Smooth muscle cell (in vitro differentiated cells): ENCODE data around the gene FAM177A1. TPM values are rescaled to one million over a fixed set of nuclear protein-coding genes. Genes with fewer than 3 reads are reported as not detected.

Experiments
- DNase-seq: peaks from one replicate; lab custom pipeline; 2025; ENCODE audit not compliant: unreplicated experiment; lab: John Stamatoyannopoulos, UW
- H2AFZ ChIP-seq: fragments of 200-600 bp; sonication (generic); 2 replicates; pipeline ENCODE4 v1.6.0; 2016; ENCODE audit warnings: antibody characterized with exemption, low read depth, mild to moderate bottlenecking
- H3F3A ChIP-seq: fragments of 200-600 bp; sonication (generic); 2 replicates; pipeline ENCODE4 v1.6.0; 2017; ENCODE audit warnings: antibody characterized with exemption, low read depth
- H3K27ac ChIP-seq: fragments of 200-600 bp; sonication (generic); 2 replicates; pipeline ENCODE4 v1.5.1; 2016; ENCODE audit warnings: low read depth, mild to moderate bottlenecking
- H3K27me3 ChIP-seq: fragments of 200-600 bp; sonication (generic); 2 replicates; pipeline ENCODE4 v1.6.1; 2016; ENCODE audit warnings: low read depth, mild to moderate bottlenecking
- H3K36me3 ChIP-seq: fragments of 200-600 bp; sonication (generic); 2 replicates; pipeline ENCODE4 v1.5.1; 2016; ENCODE audit warnings: low read depth
- H3K4me1 ChIP-seq: fragments of 200-600 bp; sonication (generic); 2 replicates; pipeline ENCODE4 v1.5.1; 2016; ENCODE audit warnings: low read depth
- H3K4me2 ChIP-seq: fragments of 200-600 bp; sonication (generic); 2 replicates; pipeline ENCODE4 v1.6.0; 2016; ENCODE audit warnings: mild to moderate bottlenecking
- H3K4me3 ChIP-seq: fragments of 200-600 bp; sonication (generic); 2 replicates; pipeline ENCODE4 v1.5.1; 2016; ENCODE audit warnings: mild to moderate bottlenecking
- H3K79me2 ChIP-seq: fragments of 200-600 bp; sonication (generic); 2 replicates; pipeline ENCODE4 v1.6.0; 2016; ENCODE audit warnings: low read depth, mild to moderate bottlenecking
- H3K9ac ChIP-seq: fragments of 200-600 bp; sonication (generic); 2 replicates; pipeline ENCODE4 v1.6.0; 2016; ENCODE audit warnings: low read depth
- H3K9me3 ChIP-seq: fragments of 200-600 bp; sonication (generic); replicated peaks from 2 replicates; pipeline ENCODE4 v1.5.1; 2016; ENCODE audit warnings: low read depth
- H4K20me1 ChIP-seq: fragments of 200-600 bp; sonication (generic); 2 replicates; pipeline ENCODE4 v1.6.0; 2016; ENCODE audit warnings: low read depth
- CTCF ChIP-seq: fragments of 200-600 bp; sonication (generic); IDR thresholded peaks from 2 replicates; pipeline ENCODE4 v1.5.1; 2017; ENCODE audit warnings: borderline replicate concordance, mild to moderate bottlenecking, antibody characterized with exemption; ENCODE audit not compliant: insufficient read depth, poor library complexity, severe bottlenecking
- WGBS: methylation state at CpG from one replicate; pipeline ENCODE4 v1.1.7; 2016; ENCODE audit warnings: low lambda C conversion rate; 5-methylcytosine and 5-hydroxymethylcytosine counted together
- polyA plus RNA-seq: library from polyadenylated mRNA; unstranded; fragments of >200 nt; fragmentation: Nextera tagmentation; extraction: Ambion mirVana; gene quantifications from 2 replicates; pipeline ENCODE4 v1.2.1, GENCODE V29; 2016
- total RNA-seq: library from RNA; depleted of rRNA; stranded (reverse); fragments of >200 nt; gene quantifications from 2 replicates; pipeline ENCODE4 v1.2.3, GENCODE V29; 2014

FAM177A1 gene
- total and polyA plus RNA-seq, 2 experiments from 2014 or later: 51.3 to 70.7 TPM

- H4K20me1 ChIP-seq: peaks cover 28% of the 10 kb centered on the region
- no peak overlapping the region for H2AFZ ChIP-seq
- no peaks in the 10 kb centered on the region for H3K36me3 ChIP-seq
- H3K4me3 ChIP-seq: peak overlapping the region; percentile 88
- H3K4me2 ChIP-seq: peak overlapping the region; percentile 85
- H3K79me2 ChIP-seq: peaks cover 28% of the 10 kb centered on the region
- TF ChIP-seq CTCF: no peak
- DNase-seq: no peak
- 27% methylated on average over 23 of the region's 23 CpGs for WGBS
- no peaks in the 10 kb centered on the region for H3K9me3 ChIP-seq
- H3K27me3 ChIP-seq: no peaks in the 10 kb centered on the region
- H3K27ac ChIP-seq: peak overlapping the region; percentile 97
- no peaks in the 10 kb centered on the region for H3F3A ChIP-seq
- H3K4me1 ChIP-seq: peaks cover 7% of the 10 kb centered on the region
- peak overlapping the region; percentile 89 for H3K9ac ChIP-seq
These were observed 872 bp downstream of the FAM177A1 start for GRCh38 chr14:35046751-35047536.

- no peaks in the 10 kb centered on the region for H3F3A ChIP-seq
- H4K20me1 ChIP-seq: peaks cover 34% of the 10 kb centered on the region
- 91% methylated on average over 4 of the region's 4 CpGs for WGBS
- H3K4me1 ChIP-seq: peaks cover 7% of the 10 kb centered on the region
- H3K27me3 ChIP-seq: no peaks in the 10 kb centered on the region
- no peaks in the 10 kb centered on the region for H3K9me3 ChIP-seq
- H3K36me3 ChIP-seq: no peaks in the 10 kb centered on the region
- H3K9ac ChIP-seq: no peak overlapping the region
- peak overlapping the region; percentile 85 for H3K4me2 ChIP-seq
- peak overlapping the region; percentile 88 for H3K4me3 ChIP-seq
- no peak for DNase-seq
- TF ChIP-seq CTCF: no peak
- H2AFZ ChIP-seq: no peak overlapping the region
- H3K79me2 ChIP-seq: peaks cover 28% of the 10 kb centered on the region
- H3K27ac ChIP-seq: no peak overlapping the region
These were observed 2.0 kb downstream of the FAM177A1 start for GRCh38 chr14:35047976-35048513.

- no peaks in the 10 kb centered on the region for H3K4me1 ChIP-seq
- peaks cover 28% of the 10 kb centered on the region for H3K79me2 ChIP-seq
- H3K4me3 ChIP-seq: no peak overlapping the region
- H3K4me2 ChIP-seq: no peak overlapping the region
- no peak for TF ChIP-seq CTCF
- DNase-seq: no peak
- no peaks in the 10 kb centered on the region for H3K36me3 ChIP-seq
- no peak overlapping the region for H3K9ac ChIP-seq
- peak overlapping the region; percentile 29 for H3K27ac ChIP-seq
- no peaks in the 10 kb centered on the region for H3K27me3 ChIP-seq
- H3F3A ChIP-seq: no peaks in the 10 kb centered on the region
- H4K20me1 ChIP-seq: peaks cover 34% of the 10 kb centered on the region
- WGBS: 29% methylated on average over 1 of the region's 1 CpG
- no peaks in the 10 kb centered on the region for H3K9me3 ChIP-seq
- H2AFZ ChIP-seq: no peak overlapping the region
These were observed 4.6 kb downstream of the FAM177A1 start for GRCh38 chr14:35050652-35051051.

GRCh38 chr14:35051796-35052195, 5.7 kb downstream of the FAM177A1 start:
- no peak for TF ChIP-seq CTCF
- Histone ChIP-seq H3K9ac (no peak overlapping the region), H3K9me3 (no peaks in the 10 kb centered on the region), H3K4me2 (no peak overlapping the region), H3K27me3 (no peaks in the 10 kb centered on the region), H3K79me2 (peaks cover 32% of the 10 kb centered on the region), H3K4me1 (no peaks in the 10 kb centered on the region), H3F3A (no peaks in the 10 kb centered on the region), H3K4me3 (no peak overlapping the region), H3K27ac (no peak overlapping the region), H2AFZ (no peak overlapping the region), H3K36me3 (peaks cover 3% of the 10 kb centered on the region), H4K20me1 (peaks cover 34% of the 10 kb centered on the region)
- WGBS: 38% methylated on average over 1 of the region's 1 CpG
- no peak for DNase-seq
